T-helper 2 cell treated with Interferon-gamma antibody and Interleukin-4, amounts not matched to agents 5 μg/mL and 100 μg/mL, for 36 hours (primary cell): Measurements from ENCODE around the gene APOA4.

Source experiments
- DNase-seq: peaks from one replicate; pipeline ENCODE4 v3.0.0; 2021; ENCODE audit warnings: low spot score
- H3K27ac Mint-ChIP-seq: one replicate; pipeline ENCODE4 v1.8.0; 2021; ENCODE audit warnings: mild to moderate bottlenecking, mixed read lengths
- H3K27me3 Mint-ChIP-seq: one replicate; pipeline ENCODE4 v1.8.0; 2021; ENCODE audit warnings: low read depth, mixed read lengths
- H3K36me3 Mint-ChIP-seq: one replicate; pipeline ENCODE4 v1.8.0; 2021; ENCODE audit warnings: low read depth, mixed read lengths
- H3K4me1 Mint-ChIP-seq: one replicate; pipeline ENCODE4 v1.8.0; 2021; ENCODE audit warnings: low read depth, mixed read lengths
- H3K4me3 Mint-ChIP-seq: one replicate; pipeline ENCODE4 v1.8.0; 2022; ENCODE audit warnings: mild to moderate bottlenecking, moderate library complexity, mixed read lengths
- H3K9me3 Mint-ChIP-seq: one replicate; pipeline ENCODE4 v1.8.0; 2021; ENCODE audit warnings: mixed read lengths

Gene APOA4

GRCh38 chr11:116778556-116778955 is 44.5 kb downstream of the APOA4 start:
- no peak for DNase-seq
- H3K36me3 Mint-ChIP-seq: peaks cover 63% of the 10 kb centered on the region
- H3K27me3 Mint-ChIP-seq: no peaks in the 10 kb centered on the region
- H3K27ac Mint-ChIP-seq: no peak overlapping the region
- no peaks in the 10 kb centered on the region for H3K9me3 Mint-ChIP-seq
- no peak overlapping the region for H3K4me3 Mint-ChIP-seq
- H3K4me1 Mint-ChIP-seq: peaks cover 32% of the 10 kb centered on the region

GRCh38 chr11:116777056-116777455 is 46.0 kb downstream of the APOA4 start:
- no peak for DNase-seq
- Mint-ChIP-seq H3K27me3 (no peaks in the 10 kb centered on the region), H3K36me3 (peaks cover 50% of the 10 kb centered on the region), H3K9me3 (no peaks in the 10 kb centered on the region), H3K4me1 (peaks cover 32% of the 10 kb centered on the region), H3K4me3 (no peak overlapping the region), H3K27ac (no peak overlapping the region)

- Mint-ChIP-seq H3K27ac (no peak overlapping the region), H3K4me3 (no peak overlapping the region), H3K9me3 (no peaks in the 10 kb centered on the region), H3K4me1 (peaks cover 36% of the 10 kb centered on the region), H3K36me3 (peaks cover 47% of the 10 kb centered on the region), H3K27me3 (no peaks in the 10 kb centered on the region)
- DNase-seq: no peak
Observed at GRCh38 chr11:116776522-116776984, 46.6 kb downstream of the APOA4 start.

GRCh38 chr11:116775975-116776374 is 47.1 kb downstream of the APOA4 start:
- Mint-ChIP-seq H3K36me3 (peaks cover 42% of the 10 kb centered on the region), H3K4me1 (peaks cover 39% of the 10 kb centered on the region), H3K4me3 (no peak overlapping the region), H3K27ac (no peak overlapping the region), H3K27me3 (no peaks in the 10 kb centered on the region), H3K9me3 (no peaks in the 10 kb centered on the region)
- no peak for DNase-seq

DNA sequence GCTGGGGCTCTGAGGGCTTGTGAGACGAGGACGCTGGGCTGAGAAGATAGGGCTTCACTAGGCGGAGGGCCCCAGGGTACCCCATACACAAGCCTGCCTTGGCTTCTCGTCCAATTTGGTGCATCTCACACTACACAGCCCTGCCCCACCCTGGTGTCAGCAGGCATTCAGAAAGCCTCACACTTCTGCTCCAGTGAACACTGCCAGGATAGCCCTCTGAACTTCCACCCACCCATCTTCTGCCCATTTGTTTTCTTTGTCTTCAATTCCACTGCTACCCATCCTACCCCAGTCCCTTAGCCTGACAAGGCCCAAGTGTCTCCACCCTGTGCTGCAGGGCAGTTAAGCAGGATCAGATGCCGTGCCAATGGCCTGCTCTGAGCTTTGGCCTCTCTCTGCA is 48.4 kb downstream of the APOA4 start:
- DNase-seq: no peak
- H3K4me1 Mint-ChIP-seq: peaks cover 37% of the 10 kb centered on the region
- H3K4me3 Mint-ChIP-seq: no peak overlapping the region
- H3K27me3 Mint-ChIP-seq: no peaks in the 10 kb centered on the region
- H3K9me3 Mint-ChIP-seq: no peaks in the 10 kb centered on the region
- peak overlapping the region; percentile 32 for H3K27ac Mint-ChIP-seq
- H3K36me3 Mint-ChIP-seq: peaks cover 35% of the 10 kb centered on the region

DNA sequence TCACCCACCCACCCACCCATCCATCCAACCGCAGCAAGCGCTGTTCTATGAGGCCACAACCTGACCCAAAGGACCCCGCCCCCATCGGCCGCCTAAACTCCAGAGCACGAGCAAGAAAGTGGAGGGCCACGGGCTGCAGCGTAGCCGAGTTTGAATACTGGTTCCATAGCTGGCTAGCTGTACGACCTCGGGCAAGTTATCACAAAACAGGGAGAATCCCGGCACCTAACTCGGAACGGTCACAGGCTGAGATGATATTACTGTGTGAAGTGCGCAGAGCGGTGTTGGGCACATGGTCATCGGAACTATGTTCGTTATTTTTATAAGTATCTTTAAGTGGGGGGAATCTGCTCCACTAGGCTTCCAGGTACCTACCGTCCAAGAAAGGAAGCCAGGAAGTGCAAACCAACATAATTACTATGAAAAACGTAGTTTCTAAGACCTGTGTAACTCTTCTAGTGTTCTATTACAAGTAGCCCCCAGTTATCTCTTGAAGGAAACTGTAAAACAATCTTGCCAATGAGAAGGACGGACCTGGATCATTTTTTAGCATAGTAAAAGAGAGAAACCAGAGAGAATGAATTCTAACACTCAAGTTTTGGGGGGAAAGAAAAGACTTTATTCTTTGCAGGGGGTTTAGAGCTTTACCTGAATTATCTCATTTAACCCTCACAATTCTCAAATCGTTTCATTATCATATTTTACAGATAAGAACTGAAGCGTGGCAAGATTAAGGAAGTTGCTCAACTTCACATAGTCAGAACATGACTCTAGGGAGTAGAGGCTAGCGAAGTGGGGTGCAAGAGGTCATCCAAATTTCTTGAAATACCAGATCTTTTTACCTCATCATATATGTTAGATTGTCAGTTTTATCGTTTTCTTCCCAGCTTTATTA is 49.7 kb downstream of the APOA4 start:
- Mint-ChIP-seq H3K27ac (peak overlapping the region; percentile 98), H3K4me3 (peak overlapping the region; percentile 97), H3K4me1 (peaks cover 37% of the 10 kb centered on the region), H3K27me3 (no peaks in the 10 kb centered on the region), H3K36me3 (peaks cover 31% of the 10 kb centered on the region), H3K9me3 (no peaks in the 10 kb centered on the region)
- no peak for DNase-seq

- H3K27me3 Mint-ChIP-seq: no peaks in the 10 kb centered on the region
- peaks cover 34% of the 10 kb centered on the region for H3K4me1 Mint-ChIP-seq
- H3K27ac Mint-ChIP-seq: peak within 1 kb of the TSS; percentile 98
- peak within 1 kb of the TSS; percentile 97 for H3K4me3 Mint-ChIP-seq
- H3K36me3 Mint-ChIP-seq: peaks cover 23% of the 10 kb centered on the region
- peak; percentile 93 for DNase-seq
- H3K9me3 Mint-ChIP-seq: no peaks in the 10 kb centered on the region
Observed at GRCh38 chr11:116772443-116773202, 50.5 kb downstream of the APOA4 start, which contains the start of gene BUD13. TSS of gene BUD13 (minus strand) at chr11:116772987. CDS start at chr11:116772964, 23 bp downstream.

DNA sequence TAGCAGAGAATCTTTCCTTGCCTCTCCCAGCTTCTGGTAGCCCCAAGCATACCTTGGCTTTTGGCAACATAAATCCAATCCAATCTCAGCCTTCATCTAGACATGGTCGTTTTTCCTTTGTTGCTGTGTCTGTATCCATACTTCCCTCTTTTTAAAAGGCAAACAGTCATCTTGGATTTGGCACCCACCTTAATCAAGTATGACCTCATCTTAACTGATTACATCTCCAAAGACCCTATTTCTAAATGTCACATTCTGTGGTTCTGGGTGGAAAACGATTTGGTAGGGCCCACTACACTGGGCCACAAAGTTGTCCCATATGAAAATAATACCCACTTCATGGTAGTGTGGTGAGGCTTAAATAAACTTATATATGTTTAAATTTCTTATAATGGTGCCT is 51.2 kb downstream of the APOA4 start:
- Mint-ChIP-seq H3K4me3 (peak overlapping the region; percentile 97), H3K27ac (peak overlapping the region; percentile 98), H3K36me3 (peaks cover 23% of the 10 kb centered on the region), H3K4me1 (peaks cover 34% of the 10 kb centered on the region), H3K27me3 (no peaks in the 10 kb centered on the region), H3K9me3 (no peaks in the 10 kb centered on the region)
- DNase-seq: no peak
